ENCODE measurements around the gene ZFYVE16.
A peak's percentile ranks its signal among the peaks of the same experiment; 100 is the strongest.
"Not testable (repeated sequence)": the region's sequence is repeated elsewhere in the genome, so short reads cannot be mapped to it uniquely, and the experiment has no call there.

The ZFYVE16 gene

GRCh38 chr5:80411589-80412219 lies 3.8 kb downstream of the ZFYVE16 start:
- no peak for DNase-seq

- peak; percentile 29 for DNase-seq
These were observed 6.2 kb downstream of the ZFYVE16 start for GRCh38 chr5:80414113-80414512.

GRCh38 chr5:80417973-80418372 lies 10.1 kb downstream of the ZFYVE16 start:
- no peak for DNase-seq

GRCh38 chr5:80424365-80424764 lies 16.5 kb downstream of the ZFYVE16 start:
- DNase-seq = not testable (repeated sequence)

- no peak for DNase-seq
These were observed 27.6 kb downstream of the ZFYVE16 start for GRCh38 chr5:80435476-80435875.

GRCh38 chr5:80437326-80437725 lies 29.5 kb downstream of the ZFYVE16 start:
- DNase-seq = no peak

- no peak for DNase-seq
These were observed 30.9 kb downstream of the ZFYVE16 start for GRCh38 chr5:80438739-80439138.

- no peak for DNase-seq
These were observed 31.3 kb downstream of the ZFYVE16 start for GRCh38 chr5:80439213-80439612.

- DNase-seq = no peak
These were observed 34.9 kb downstream of the ZFYVE16 start for GRCh38 chr5:80442742-80443141.

- no peak for DNase-seq
These were observed 45.5 kb downstream of the ZFYVE16 start for GRCh38 chr5:80453366-80453765.

- no peak for DNase-seq
These were observed 55.4 kb downstream of the ZFYVE16 start for GRCh38 chr5:80463269-80463668.

GRCh38 chr5:80466669-80467485 lies 59.0 kb downstream of the ZFYVE16 start:
- DNase-seq = peak; percentile 59

GRCh38 chr5:80468131-80468530 lies 60.3 kb downstream of the ZFYVE16 start:
- DNase-seq = no peak

- DNase-seq = not testable (repeated sequence)
These were observed 62.8 kb downstream of the ZFYVE16 start for GRCh38 chr5:80470631-80471030.

GRCh38 chr5:80474929-80475328 lies 67.1 kb downstream of the ZFYVE16 start:
- no peak for DNase-seq

GRCh38 chr5:80479713-80480112 lies 71.8 kb downstream of the ZFYVE16 start:
- DNase-seq = no peak

GRCh38 chr5:80480354-80480753 lies 72.5 kb downstream of the ZFYVE16 start:
- DNase-seq = no peak

- DNase-seq = peak; percentile 6
These were observed 73.4 kb downstream of the ZFYVE16 start for GRCh38 chr5:80481019-80481893.

GRCh38 chr5:80482578-80482977 lies 74.7 kb downstream of the ZFYVE16 start:
- no peak for DNase-seq

- no peak for DNase-seq
These were observed 75.9 kb downstream of the ZFYVE16 start for GRCh38 chr5:80483636-80484232.

GRCh38 chr5:80487444-80487828 lies 79.6 kb downstream of the ZFYVE16 start:
- DNase-seq = no peak

- DNase-seq = peak; percentile 98
These were observed 80.2 kb downstream of the ZFYVE16 start, which contains the start of gene FAM151B for GRCh38 chr5:80487829-80488721. FAM151B (plus strand) TSS chr5:80488100; CDS start chr5:80488124, 24 bp downstream.

All from NCI-H226 (cell line).